HG02588 (cell line): ENCODE data around the gene CSNK2A3.

Source experiments
- ATAC-seq: cut with Tn5 transposase; IDR thresholded peaks from one replicate; pipeline ENCODE4 v1.9.1; 2021; ENCODE audit warnings: mild to moderate bottlenecking, moderate library complexity; ENCODE audit not compliant: unreplicated experiment

CSNK2A3 gene

GRCh38 chr11:11338304-11338703 is 14.7 kb downstream of the CSNK2A3 start:
- no peak for ATAC-seq

DNA sequence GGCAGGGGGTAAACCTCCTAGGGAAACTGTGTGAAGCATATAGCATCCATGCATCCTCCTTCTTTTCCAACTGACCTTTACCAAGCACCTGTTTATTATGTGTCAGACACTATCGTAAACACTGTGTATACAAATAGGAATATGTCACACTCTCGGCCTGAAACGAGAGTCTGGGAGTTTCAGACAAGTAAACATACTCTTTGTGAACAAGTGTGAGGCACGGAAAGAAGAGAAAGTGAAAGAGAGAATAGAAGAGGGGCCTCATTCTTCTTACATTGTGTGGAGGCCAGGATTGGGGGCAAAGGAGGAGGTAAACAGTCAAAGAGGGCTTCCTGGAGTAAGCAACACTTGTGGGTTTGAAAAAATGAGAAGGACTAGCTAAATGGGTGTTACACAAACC is 16.4 kb downstream of the CSNK2A3 start:
- ATAC-seq: no peak

GRCh38 chr11:11335043-11335442 is 18.0 kb downstream of the CSNK2A3 start:
- no peak for ATAC-seq

GRCh38 chr11:11334607-11335006 is 18.4 kb downstream of the CSNK2A3 start:
- ATAC-seq: no peak

GRCh38 chr11:11332141-11332710 is 20.8 kb downstream of the CSNK2A3 start:
- no peak for ATAC-seq

- no peak for ATAC-seq
These were observed 23.8 kb downstream of the CSNK2A3 start for GRCh38 chr11:11329062-11329806.

DNA sequence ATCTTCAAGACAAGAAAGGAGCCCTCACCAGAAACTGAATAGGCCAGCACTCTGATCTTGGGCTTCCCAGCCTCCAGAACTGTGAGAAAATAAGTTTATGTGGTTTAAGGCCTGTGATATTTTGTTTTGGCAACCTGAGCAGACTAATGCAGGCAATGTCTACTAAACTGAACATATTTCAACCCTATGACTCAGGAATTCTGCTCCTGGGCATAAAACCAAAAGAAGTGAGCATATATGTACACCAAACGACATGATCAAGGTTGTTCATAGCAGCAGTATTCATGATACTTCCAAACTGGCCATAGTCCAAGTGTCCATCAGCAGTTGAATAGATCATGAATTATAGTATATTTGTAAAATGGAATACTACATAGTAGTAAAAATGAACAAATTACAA is 29.0 kb downstream of the CSNK2A3 start:
- no peak for ATAC-seq

DNA sequence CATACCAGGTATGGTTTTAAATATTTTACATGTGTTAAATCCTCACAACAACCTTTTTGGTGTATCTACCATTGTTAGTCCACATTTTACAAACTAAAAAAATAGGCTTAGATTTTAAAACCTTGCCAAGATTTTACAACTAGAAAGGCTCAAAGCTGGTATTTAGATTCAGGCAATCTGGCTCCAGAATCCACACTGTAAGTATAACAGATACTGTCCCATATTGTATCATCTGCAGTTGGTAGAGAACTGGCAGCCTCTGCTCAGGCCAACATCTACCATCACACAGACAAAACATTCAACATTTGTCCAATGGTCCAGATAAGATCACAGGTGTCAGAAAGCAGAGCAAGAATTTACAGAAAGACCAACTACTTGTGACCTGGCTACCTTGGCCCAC is 30.9 kb downstream of the CSNK2A3 start:
- no peak for ATAC-seq

GRCh38 chr11:11320825-11321224 is 32.2 kb downstream of the CSNK2A3 start:
- no peak for ATAC-seq

DNA sequence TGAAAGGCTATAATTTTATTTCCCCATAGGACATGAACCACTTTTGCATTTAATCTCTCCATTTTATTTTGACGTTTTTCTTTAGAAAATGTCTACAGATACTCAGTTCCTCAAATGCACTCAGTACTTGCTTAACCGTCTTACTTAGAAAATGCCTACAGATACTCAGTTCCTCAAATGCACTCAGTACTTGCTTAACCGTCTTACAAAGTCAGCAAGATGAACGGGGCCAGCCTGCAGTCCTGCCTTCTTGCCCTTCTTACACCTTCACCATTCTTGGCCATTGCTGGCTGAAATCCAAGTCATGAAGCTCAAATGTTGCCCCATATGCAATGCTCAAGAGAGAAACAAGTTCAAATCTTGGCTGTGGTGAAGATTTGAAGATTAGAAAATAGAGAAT is 34.1 kb downstream of the CSNK2A3 start:
- no peak for ATAC-seq

DNA sequence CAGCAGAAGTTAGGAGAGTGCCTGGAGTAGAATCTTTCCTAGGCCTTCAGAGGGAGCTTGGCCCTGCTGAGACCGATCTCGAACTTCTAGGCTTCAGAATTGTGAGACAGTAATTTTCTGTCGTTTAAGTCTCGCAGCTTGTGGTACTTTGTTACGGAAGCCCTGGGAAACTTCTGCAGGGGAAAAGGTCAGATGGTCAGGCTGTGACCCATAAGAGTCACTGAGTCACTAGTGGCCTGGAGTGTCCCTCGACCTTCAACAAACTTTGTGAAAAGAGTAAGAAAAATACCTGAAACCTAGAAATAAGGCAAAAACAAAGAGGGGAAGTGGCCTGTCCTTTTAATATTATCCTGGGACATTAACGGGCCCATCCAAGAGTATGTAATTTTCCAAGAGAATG is 34.6 kb downstream of the CSNK2A3 start:
- no peak for ATAC-seq

GRCh38 chr11:11316651-11317230 is 36.3 kb downstream of the CSNK2A3 start:
- ATAC-seq: no peak

- no peak for ATAC-seq
These were observed 39.0 kb downstream of the CSNK2A3 start for GRCh38 chr11:11313902-11314692.

GRCh38 chr11:11313426-11313825 is 39.6 kb downstream of the CSNK2A3 start:
- ATAC-seq: no peak

DNA sequence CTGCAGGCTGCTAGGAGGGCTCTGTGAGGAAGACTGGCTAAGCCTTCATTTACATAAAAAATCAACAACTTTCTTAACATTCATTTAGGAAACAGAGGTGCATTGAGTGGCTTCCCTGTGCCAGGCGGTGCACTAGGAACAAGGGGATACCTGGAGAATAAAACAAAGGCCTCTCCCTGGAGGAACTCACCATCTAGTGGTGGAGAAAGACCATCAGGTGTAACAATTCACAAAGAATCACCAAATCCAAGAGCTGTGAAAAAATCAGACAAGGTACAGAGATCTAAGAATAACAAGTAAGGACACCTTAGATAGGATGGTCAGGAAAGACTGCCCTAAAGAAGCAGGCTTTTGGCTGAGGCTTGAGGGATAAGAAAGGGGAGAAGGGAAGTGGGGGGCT is 40.3 kb downstream of the CSNK2A3 start:
- ATAC-seq: no peak

- ATAC-seq: no peak
These were observed 41.9 kb downstream of the CSNK2A3 start for GRCh38 chr11:11311169-11311568.

GRCh38 chr11:11309906-11310305 is 43.1 kb downstream of the CSNK2A3 start:
- ATAC-seq: no peak

DNA sequence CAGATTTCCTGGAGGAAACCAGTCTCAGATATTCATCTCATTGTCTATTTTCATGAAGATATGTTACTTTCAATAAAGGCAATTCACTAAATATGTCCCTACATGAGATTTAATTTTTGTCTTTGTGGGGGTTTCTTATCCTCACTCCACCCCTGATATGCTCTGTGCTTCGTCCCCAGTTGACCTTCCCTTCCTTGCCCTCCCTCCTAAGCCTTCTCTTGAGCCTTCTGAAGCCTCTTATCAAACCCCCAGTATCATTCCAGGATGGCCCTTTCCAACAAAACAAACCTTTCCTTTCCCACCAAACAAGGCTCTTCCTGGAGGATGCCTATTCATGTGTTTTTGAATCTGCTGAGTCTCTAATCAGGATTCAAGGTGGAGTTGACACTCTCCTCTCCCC is 44.8 kb downstream of the CSNK2A3 start:
- ATAC-seq: no peak

DNA sequence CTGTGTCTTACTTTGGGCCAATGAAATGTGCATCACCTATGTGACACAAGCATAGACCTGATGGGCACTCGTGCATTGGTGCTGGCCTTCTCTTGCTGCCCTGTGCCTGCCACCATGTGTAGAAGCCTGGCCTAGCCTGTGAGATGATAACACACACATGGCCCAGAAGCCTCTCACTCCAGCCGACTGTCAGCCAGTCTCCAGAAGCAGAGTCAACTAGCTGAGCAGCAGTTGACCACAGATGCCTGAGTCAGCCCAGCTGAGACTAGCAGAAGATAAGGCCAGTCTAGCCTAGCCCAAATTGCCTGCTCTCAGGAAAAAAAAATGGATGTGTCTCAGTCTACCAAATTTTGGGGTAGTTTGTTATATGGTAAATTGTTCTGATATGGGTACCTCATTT is 46.2 kb downstream of the CSNK2A3 start:
- ATAC-seq: no peak

- ATAC-seq: no peak
These were observed 48.5 kb downstream of the CSNK2A3 start for GRCh38 chr11:11304550-11304949.

- ATAC-seq: no peak
These were observed 50.5 kb downstream of the CSNK2A3 start for GRCh38 chr11:11302565-11302964.
